HG03045 (cell line): Measurements from ENCODE around the gene ZNF611.
"Not testable (repeated sequence)": the region's sequence is repeated elsewhere in the genome, so short reads cannot be mapped to it uniquely, and the experiment has no call there.

Experiments used
- ATAC-seq: cut with Tn5 transposase; IDR thresholded peaks from one replicate; pipeline ENCODE4 v1.9.1; 2021; ENCODE audit warnings: mild to moderate bottlenecking, moderate library complexity; ENCODE audit not compliant: unreplicated experiment

The ZNF611 gene

GRCh38 chr19:52687684-52688083 is 47.2 kb downstream of the ZNF611 start:
- ATAC-seq = no peak

- no peak for ATAC-seq
Measured at GRCh38 chr19:52685811-52686210, 49.0 kb downstream of the ZNF611 start.

- not testable (repeated sequence) for ATAC-seq
Measured at GRCh38 chr19:52681216-52681615, 53.6 kb downstream of the ZNF611 start.

GRCh38 chr19:52679598-52679997 is 55.2 kb downstream of the ZNF611 start:
- ATAC-seq = no peak

GRCh38 chr19:52675239-52675638 is 59.6 kb downstream of the ZNF611 start:
- ATAC-seq = not testable (repeated sequence)

GRCh38 chr19:52673014-52673413 is 61.8 kb downstream of the ZNF611 start:
- ATAC-seq = no peak

GRCh38 chr19:52670046-52670445 is 64.8 kb downstream of the ZNF611 start:
- no peak for ATAC-seq

- no peak for ATAC-seq
Measured at GRCh38 chr19:52669586-52669985, 65.3 kb downstream of the ZNF611 start.

- no peak for ATAC-seq
Measured at GRCh38 chr19:52667972-52668371, 66.9 kb downstream of the ZNF611 start.

GRCh38 chr19:52666506-52666905 is 68.3 kb downstream of the ZNF611 start:
- no peak for ATAC-seq

GRCh38 chr19:52665529-52665928 is 69.3 kb downstream of the ZNF611 start:
- no peak for ATAC-seq

GRCh38 chr19:52665027-52665426 is 69.8 kb downstream of the ZNF611 start:
- no peak for ATAC-seq

- no peak for ATAC-seq
Measured at GRCh38 chr19:52664461-52664860, 70.4 kb downstream of the ZNF611 start.

GRCh38 chr19:52662631-52663030 is 72.2 kb downstream of the ZNF611 start:
- no peak for ATAC-seq

- no peak for ATAC-seq
Measured at GRCh38 chr19:52660981-52661380, 73.9 kb downstream of the ZNF611 start.

GRCh38 chr19:52659013-52659412 is 75.8 kb downstream of the ZNF611 start:
- ATAC-seq = no peak

- no peak for ATAC-seq
Measured at GRCh38 chr19:52658595-52658994, 76.2 kb downstream of the ZNF611 start.

GRCh38 chr19:52653161-52653560 is 81.7 kb downstream of the ZNF611 start:
- ATAC-seq = no peak
